Occipital lobe (tissue), 2 donors: ENCODE data around the gene VSIG10L. TPM values are rescaled to one million over a fixed set of nuclear protein-coding genes. Genes with fewer than 3 reads are reported as not detected.

Source experiments
- DNase-seq: peaks from one replicate; lab custom pipeline; 2025; lab: John Stamatoyannopoulos, UW
- total RNA-seq: library from RNA; depleted of rRNA; stranded (reverse); fragments of >200 nt; gene quantifications from one replicate; pipeline ENCODE4 v1.2.3, GENCODE V29; 2014

The VSIG10L gene
- total RNA-seq, 1 donor from 2014 or later, result 0.62 TPM

GRCh38 chr19:51317968-51318367 is 24.0 kb downstream of the VSIG10L start:
- DNase-seq, result no peak

DNA sequence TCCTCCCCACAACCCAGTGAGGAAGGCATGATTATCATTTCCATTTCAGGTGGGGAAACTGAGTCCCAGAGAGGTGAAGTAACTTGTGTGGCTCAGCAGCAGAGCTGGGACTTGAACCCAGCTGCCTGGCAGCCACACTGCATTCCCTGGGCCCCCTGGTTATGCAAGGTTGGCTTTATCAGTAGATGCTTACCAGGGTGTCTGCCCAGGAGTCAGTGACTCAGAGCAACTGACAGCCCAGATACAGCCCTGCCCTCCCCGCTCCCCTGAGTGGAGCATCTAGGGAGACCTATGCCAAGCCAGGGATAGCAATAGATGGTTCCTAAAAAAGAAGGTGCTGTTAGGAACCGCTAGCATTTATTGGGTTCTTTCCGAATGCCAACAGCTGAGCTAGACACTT is 24.6 kb downstream of the VSIG10L start:
- DNase-seq, result no peak

- no peak for DNase-seq
Observed at GRCh38 chr19:51316688-51317087, 25.3 kb downstream of the VSIG10L start.

DNA sequence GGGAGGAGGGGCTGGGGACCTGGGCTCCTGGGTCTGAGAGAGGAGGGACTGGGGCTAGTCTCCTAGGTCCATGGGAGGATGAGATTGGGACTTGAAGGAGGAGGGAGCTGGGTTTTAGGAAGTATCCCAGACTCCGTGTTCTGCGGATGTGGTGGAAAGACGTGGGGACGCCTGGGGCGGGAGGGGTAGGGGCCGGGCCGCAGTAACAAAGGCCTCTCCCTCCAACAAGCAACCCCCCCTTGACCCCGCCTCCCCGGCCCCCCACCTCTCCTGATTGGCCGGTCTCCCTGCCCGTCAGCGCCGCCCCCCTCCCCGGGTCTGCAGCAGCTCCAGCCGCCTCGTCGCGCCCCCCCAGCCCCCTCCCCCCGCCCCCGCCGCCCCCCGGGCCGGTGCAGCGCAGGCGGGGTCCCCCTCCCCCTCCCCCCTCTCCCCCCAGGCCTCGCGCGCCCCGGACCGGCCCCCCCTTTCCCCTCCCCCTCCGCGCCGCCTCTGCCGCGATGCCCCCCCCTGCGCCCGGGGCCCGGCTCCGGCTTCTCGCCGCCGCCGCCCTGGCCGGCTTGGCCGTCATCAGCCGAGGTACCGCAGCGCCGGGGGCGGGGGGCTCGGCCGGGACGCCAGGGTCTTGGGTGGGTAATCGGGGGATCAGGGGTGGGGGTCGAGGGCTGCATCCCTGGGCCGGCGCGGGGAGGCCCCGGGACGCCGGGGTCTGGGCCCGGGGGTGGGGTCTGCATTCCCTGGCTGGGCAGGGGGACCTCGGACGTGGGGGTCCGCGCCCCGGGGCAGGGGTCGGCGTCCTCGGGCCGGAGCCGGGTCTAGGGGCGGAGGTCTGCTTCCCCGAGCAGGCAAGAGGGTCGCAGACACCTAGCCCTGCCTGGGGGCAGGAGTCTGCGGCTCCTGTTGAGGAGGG is 30.3 kb downstream of the VSIG10L start, which contains the start of gene IGLON5:
IGLON5 (plus strand) TSS at position 294 of the 907 bp plus-strand sequence; CDS start at position 498, 204 bp downstream.
- DNase-seq, result no peak

GRCh38 chr19:51305479-51305878 is 36.5 kb downstream of the VSIG10L start:
- DNase-seq, result no peak

GRCh38 chr19:51301266-51301665 is 40.7 kb downstream of the VSIG10L start:
- no peak for DNase-seq

DNA sequence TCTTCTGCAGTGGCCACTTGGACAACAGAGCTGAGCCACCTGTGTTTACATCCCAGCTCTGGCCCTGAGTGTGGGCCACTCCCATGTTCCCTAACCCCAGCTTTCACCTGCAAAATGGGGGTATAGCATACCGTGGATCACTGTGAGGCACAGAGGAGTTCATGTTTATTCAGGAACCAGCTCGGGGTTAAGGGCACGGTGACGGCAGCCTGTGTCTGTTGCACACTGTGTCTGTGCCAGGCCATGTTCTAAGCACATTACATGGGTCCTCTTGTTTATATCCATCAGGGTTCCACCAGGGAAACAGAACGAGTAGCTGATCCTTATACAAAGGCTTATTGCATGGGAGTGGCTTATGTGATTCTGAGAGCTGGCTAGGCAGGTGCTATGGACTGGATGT is 44.5 kb downstream of the VSIG10L start:
- DNase-seq, result no peak

- DNase-seq, result no peak
Observed at GRCh38 chr19:51296336-51297093, 45.4 kb downstream of the VSIG10L start.

DNA sequence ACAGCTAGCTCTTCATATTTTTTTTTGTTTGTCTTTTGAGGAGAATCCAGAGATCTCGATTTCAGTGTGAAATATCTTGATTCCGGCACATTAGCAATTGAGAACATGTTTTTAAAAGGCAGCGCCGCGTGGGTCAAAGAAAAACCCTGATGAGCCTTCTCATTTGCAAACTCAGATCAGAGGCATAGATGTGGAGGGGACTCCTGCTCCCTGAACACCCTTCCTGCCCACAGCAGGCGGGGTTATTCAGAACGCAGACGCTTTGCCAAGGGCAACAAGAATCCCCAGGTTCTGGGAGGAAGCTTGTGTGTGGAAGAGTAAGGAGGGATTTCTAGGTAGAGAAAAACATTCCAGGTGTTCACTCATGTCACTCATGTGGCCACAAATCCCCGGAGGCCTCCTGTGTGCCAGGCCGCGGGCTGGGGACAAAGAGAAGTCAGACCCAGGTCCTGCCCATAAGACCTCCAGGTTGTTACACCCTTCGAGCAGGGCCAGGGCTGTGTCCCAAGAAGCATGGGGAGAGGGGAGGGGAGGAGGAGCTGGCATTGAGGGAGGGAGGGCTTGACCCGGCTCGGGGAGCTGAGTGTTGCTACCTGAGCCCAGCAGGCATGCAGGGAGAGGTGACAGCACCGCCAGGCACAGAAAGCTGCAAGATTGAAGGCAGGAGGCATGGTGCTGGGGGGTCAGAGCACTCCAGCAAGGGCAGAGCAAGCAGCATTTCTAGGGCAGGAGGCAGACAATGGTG is 46.4 kb downstream of the VSIG10L start:
- DNase-seq, result no peak

GRCh38 chr19:51294977-51295375 is 47.0 kb downstream of the VSIG10L start:
- DNase-seq, result no peak

- DNase-seq, result no peak
Observed at GRCh38 chr19:51294211-51294976, 47.5 kb downstream of the VSIG10L start.

DNA sequence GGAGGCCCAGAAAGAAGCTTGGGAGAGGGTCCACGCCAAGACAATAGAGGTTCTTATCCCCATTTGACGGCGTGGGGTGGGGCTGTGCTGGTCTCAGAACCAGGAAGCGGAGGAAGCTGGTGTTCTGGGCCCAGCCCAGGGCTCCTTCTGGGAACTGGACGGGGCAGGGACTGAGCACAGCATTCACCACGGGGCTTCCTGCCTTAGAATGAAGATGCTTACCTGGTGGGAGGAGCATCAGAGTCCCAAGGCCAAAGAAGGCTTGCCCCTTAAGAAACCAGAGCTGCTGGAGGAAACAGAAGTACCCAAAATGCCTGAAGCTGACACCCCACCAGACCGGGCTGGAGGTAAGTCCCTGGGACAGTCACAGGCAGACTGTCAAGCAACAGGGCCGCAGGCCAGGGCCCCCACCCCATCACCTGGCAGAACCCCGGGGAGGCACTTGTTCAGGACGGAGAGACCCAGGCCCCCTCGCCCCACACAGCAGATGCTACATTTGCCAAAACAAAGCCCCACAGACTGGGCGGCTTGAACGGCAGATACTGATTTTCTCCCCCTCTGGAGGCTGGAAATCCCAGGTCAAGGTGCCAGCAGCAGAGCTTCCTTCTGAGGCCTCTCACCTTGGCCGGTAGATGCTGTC is 48.2 kb downstream of the VSIG10L start:
- no peak for DNase-seq

- DNase-seq, result no peak
Observed at GRCh38 chr19:51292971-51293370, 49.0 kb downstream of the VSIG10L start.

DNA sequence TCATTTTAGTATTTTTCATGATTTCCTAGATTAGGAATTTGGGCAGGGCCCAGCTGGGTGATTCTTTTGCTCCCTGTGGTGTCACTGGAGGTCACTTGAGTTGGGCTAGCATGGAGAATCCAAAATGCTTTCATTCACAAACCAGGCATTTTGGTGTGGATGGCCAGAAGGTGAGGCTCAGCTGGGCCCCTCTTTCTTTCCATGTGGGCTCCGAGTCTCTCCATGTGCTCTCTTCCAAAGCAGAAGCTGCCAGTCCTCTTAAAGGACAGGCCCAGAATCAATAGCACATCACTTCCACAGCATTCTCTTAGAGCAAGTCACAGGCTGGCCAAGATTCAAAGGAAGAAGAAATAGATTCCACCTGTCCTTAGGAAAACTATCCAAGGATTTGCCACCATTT is 52.3 kb downstream of the VSIG10L start:
- no peak for DNase-seq

DNA sequence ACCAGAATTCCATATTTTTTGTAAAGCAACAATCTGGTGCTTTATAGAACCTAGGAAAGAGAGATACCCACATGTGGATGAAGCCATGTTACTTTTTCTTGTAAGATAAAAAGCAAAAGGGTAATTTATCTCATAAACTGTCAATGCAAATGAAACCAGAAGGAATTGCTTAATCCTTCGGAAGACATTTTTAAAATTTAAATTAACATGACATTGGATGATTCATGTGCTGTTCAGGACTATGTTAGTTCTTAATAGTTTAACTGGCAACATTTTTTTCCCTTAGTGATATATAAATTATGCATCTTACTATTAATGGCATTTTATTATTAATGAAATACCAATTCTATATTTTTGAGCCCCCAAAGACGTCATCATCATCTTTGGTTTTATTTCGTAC is 56.3 kb downstream of the VSIG10L start:
- no peak for DNase-seq

GRCh38 chr19:51282335-51282734 is 59.6 kb downstream of the VSIG10L start:
- no peak for DNase-seq
